Lower leg skin (tissue), 4 donors: Measurements from ENCODE around the gene BHLHE40. TPM values are rescaled to one million over a fixed set of nuclear protein-coding genes. Genes with fewer than 3 reads are reported as not detected.

Experiments
- DNase-seq, 2 donors: peaks; one replicate each; pipeline ENCODE4 v3.0.0-alpha.2; 2019; ENCODE audit warnings: low spot score in 2 of 2
- H3K4me3 ChIP-seq: fragments of 200-600 bp; sonication (generic); 2 replicates; pipeline ENCODE4 v1.5.1; 2017; ENCODE audit warnings: mild to moderate bottlenecking, low read depth; ENCODE audit not compliant: poor library complexity, severe bottlenecking
- CTCF ChIP-seq, 3 donors: fragments of 450-650 bp; IDR thresholded peaks; one replicate each; pipeline ENCODE4 v1.5.1; 2016; ENCODE audit warnings: antibody characterized with exemption in 3 of 3, mild to moderate bottlenecking in 3 of 3, moderate library complexity in 2 of 3
- POLR2A ChIP-seq, 2 donors: fragments of 450-650 bp; IDR thresholded peaks; one replicate each; pipeline ENCODE4 v1.6.1; 2016 to 2017; ENCODE audit warnings: antibody characterized with exemption in 2 of 2, mild to moderate bottlenecking in 1 of 2, moderate library complexity in 1 of 2
- WGBS, 2 donors: methylation state at CpG; one replicate each; pipeline ENCODE4 v1.1.5; 2018; 5-methylcytosine and 5-hydroxymethylcytosine counted together
- intact Hi-C: fragments of 100-400 bp; cut with DNase I; formaldehyde crosslinking; loops from one replicate; pipeline ENCODE4 v1.15.0; 2023; ENCODE audit warnings: low total_unique reads
- total RNA-seq, 4 donors: library from RNA; depleted of rRNA; stranded (reverse); fragments of >200 nt; gene quantifications; one replicate each; pipeline ENCODE4 v1.1.0, GENCODE V29; 2016

BHLHE40 gene
- total RNA-seq, 4 donors from 2014 or later: 69.9 to 178 (median 143) TPM

GRCh38 chr3:5002871-5003247, 23.6 kb downstream of the BHLHE40 start:
- intact Hi-C loops: no loop called here
- H3K4me3 ChIP-seq: no peak overlapping the region
- 91 to 96% methylated on average over 6 of the region's 6 CpGs for WGBS, 2 donors
- TF ChIP-seq POLR2A (IDR thresholded peaks at IDR 0.05) (no peak), CTCF (IDR thresholded peaks at IDR 0.05) (no peak)
- no peak for DNase-seq

DNA sequence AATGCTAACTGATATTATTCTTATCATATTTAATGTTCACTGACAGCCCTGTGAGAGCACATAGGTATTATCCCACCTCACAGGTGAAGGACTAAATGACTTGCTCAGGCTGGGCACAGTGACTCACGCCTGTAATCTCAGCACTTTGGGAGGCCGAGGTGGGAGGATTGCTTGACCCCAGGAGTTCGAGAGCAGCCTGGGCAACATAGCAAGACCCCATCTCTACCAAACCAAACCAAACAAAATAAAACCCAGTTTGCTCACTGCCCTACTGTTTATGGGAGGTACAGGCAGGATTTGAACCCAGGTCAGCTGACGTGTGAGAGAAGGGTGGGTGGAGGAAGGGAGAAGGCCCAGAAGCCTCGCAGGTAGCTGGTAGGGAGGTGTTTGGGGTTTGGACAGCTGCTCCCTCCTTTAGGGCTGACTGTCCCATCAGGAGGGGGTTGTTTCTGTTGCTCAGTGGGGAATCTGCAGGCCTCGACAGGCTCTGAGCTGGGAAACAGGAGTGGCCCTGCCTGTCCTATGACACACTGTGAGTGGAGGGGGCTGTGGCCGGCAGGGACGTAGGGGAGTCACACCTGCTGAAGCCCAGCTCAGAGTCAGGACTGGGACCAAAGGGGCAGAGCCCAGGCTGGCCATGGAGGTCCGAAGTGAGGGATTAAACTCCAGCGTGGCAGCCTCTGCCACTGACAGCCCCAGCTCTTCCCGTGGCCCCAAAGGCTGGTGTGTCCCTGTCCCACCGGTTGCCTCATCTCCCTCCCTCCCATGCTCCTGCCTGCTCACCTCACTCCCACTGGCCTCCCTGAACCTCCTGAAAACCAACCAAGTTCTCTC, 25.3 kb downstream of the BHLHE40 start:
- no peak overlapping the region for H3K4me3 ChIP-seq
- DNase-seq: peak in 1 of 2 donors; percentile 80
- intact Hi-C loops: no loop called here
- WGBS, 2 donors: 77 to 80% methylated on average over 12 of the region's 12 CpGs
- TF ChIP-seq POLR2A (IDR thresholded peaks at IDR 0.05) (no peak), CTCF (IDR thresholded peaks at IDR 0.05) (no peak)

DNA sequence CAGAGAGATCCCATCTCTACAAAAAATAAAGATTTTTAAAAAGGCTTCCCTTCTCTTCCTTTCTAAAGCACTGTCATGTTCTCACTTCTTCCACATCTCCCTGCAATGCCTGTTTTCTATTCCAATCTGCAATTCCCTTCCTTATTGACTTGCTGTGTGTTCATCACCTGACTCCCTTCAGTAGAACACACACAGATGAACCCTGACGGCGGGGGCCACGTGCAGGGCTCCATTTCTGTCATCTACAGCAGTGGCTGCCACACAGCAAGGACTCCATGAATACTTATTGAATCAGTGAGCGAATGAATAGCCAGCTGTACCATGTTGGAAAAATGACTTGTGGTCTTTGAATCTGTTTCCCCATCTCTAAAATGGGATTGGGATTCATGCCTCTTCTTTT, 26.1 kb downstream of the BHLHE40 start:
- intact Hi-C loops: no loop called here
- peak in 1 of 2 donors; percentile 70 for DNase-seq
- H3K4me3 ChIP-seq: no peak overlapping the region
- 56 to 60% methylated on average over 4 of the region's 4 CpGs for WGBS, 2 donors
- TF ChIP-seq CTCF (IDR thresholded peaks at IDR 0.05) (no peak), POLR2A (IDR thresholded peaks at IDR 0.05) (no peak)

GRCh38 chr3:5006755-5007202, 27.5 kb downstream of the BHLHE40 start:
- intact Hi-C loops: no loop called here
- TF ChIP-seq POLR2A (IDR thresholded peaks at IDR 0.05): no peak
- TF ChIP-seq CTCF (IDR thresholded peaks at IDR 0.05): no peak
- no peak overlapping the region for H3K4me3 ChIP-seq
- DNase-seq: peak in 1 of 2 donors; percentile 85
- 58 to 60% methylated on average over 9 of the region's 9 CpGs for WGBS, 2 donors

GRCh38 chr3:5007873-5008272, 28.6 kb downstream of the BHLHE40 start:
- intact Hi-C loops: no loop called here
- no peak for DNase-seq
- 79 to 86% methylated on average over 6 of the region's 6 CpGs for WGBS, 2 donors

More at GRCh38 chr3:5007873-5008272, 28.6 kb downstream of the BHLHE40 start:
- TF ChIP-seq POLR2A (IDR thresholded peaks at IDR 0.05) (no peak), CTCF (IDR thresholded peaks at IDR 0.05) (no peak)
- H3K4me3 ChIP-seq: no peak overlapping the region
